Keratinocyte (primary cell): ENCODE data around the gene DNMT3A. TPM values are rescaled to one million over a fixed set of nuclear protein-coding genes. Genes with fewer than 3 reads are reported as not detected.

Experiments used
- DNase-seq: peaks from one replicate; pipeline ENCODE4 v3.0.0-alpha.2; 2011; ENCODE audit warnings: low read depth, missing footprints, low spot score
- FAIRE-seq: peaks from 2 replicates; lab custom pipeline; 2011; peaks lifted over from hg19 to GRCh38; lab: Jason Lieb, UNC
- H2AFZ ChIP-seq: 2 replicates; pipeline ENCODE4 v1.6.0; 2012; ENCODE audit warnings: low read length, control low read depth, inconsistent platforms; ENCODE audit not compliant: control insufficient read depth
- H3K27ac ChIP-seq: 2 replicates; pipeline ENCODE4 v1.5.1; 2011; ENCODE audit warnings: low read length; ENCODE audit not compliant: control insufficient read depth, insufficient read depth
- H3K27me3 ChIP-seq: 3 replicates; pipeline ENCODE4 v1.6.0; 2011; ENCODE audit warnings: low read length; ENCODE audit not compliant: control insufficient read depth, insufficient read depth; ENCODE audit errors: extremely low read depth
- H3K36me3 ChIP-seq, 2 experiments: 2 replicates in 1 of 2; 3 replicates in 1 of 2; pipeline ENCODE4 v1.5.1; 2011; ENCODE audit warnings: low read length in 2 of 2, mild to moderate bottlenecking in 1 of 2; ENCODE audit not compliant: control insufficient read depth in 2 of 2, insufficient read depth in 2 of 2; ENCODE audit errors: extremely low read depth in 1 of 2
- H3K4me1 ChIP-seq: 3 replicates; pipeline ENCODE4 v1.5.1; 2011; ENCODE audit warnings: low read length; ENCODE audit not compliant: control insufficient read depth, insufficient read depth; ENCODE audit errors: extremely low read depth
- H3K4me2 ChIP-seq: 3 replicates; pipeline ENCODE4 v1.6.0; 2011; ENCODE audit warnings: low read depth, low read length; ENCODE audit not compliant: control insufficient read depth, insufficient read depth; ENCODE audit errors: extremely low read depth
- H3K4me3 ChIP-seq, 3 experiments: fragments of 200-600 bp in 1 of 3; sonication (generic) in 1 of 3; 2 replicates in 2 of 3; 3 replicates in 1 of 3; pipeline ENCODE4 v1.5.1; 2011 to 2016; ENCODE audit warnings: low read length in 3 of 3, mild to moderate bottlenecking in 3 of 3, control low read depth in 2 of 3, inconsistent platforms in 1 of 3, low read depth in 1 of 3, mixed read lengths in 1 of 3, mixed run types in 1 of 3, moderate library complexity in 1 of 3; ENCODE audit not compliant: control insufficient read depth in 2 of 3, insufficient read depth in 2 of 3; ENCODE audit errors: extremely low read depth in 1 of 3
- H3K79me2 ChIP-seq: 2 replicates; pipeline ENCODE4 v1.6.0; 2012; ENCODE audit warnings: low read length; ENCODE audit not compliant: control insufficient read depth, insufficient read depth
- H3K9ac ChIP-seq: 3 replicates; pipeline ENCODE4 v1.6.0; 2011; ENCODE audit warnings: low read length; ENCODE audit not compliant: control insufficient read depth, insufficient read depth; ENCODE audit errors: extremely low read depth
- H3K9me1 ChIP-seq: 3 replicates; pipeline ENCODE4 v1.6.0; 2011; ENCODE audit warnings: low read length; ENCODE audit not compliant: control insufficient read depth, insufficient read depth; ENCODE audit errors: extremely low read depth
- H3K9me3 ChIP-seq: 2 replicates; pipeline ENCODE4 v1.5.1; 2012; ENCODE audit warnings: low read depth, low read length; ENCODE audit not compliant: control insufficient read depth
- H4K20me1 ChIP-seq: 3 replicates; pipeline ENCODE4 v1.6.0; 2011; ENCODE audit warnings: low read length; ENCODE audit not compliant: control insufficient read depth, insufficient read depth; ENCODE audit errors: extremely low read depth
- EZH2 ChIP-seq: IDR thresholded peaks from one replicate; pipeline ENCODE4 v1.6.1; 2012; ENCODE audit warnings: inconsistent platforms, mild to moderate bottlenecking, low read length, moderate library complexity
- dilution Hi-C: fragments of 300-500 bp; cut with MboI; formaldehyde crosslinking; loops from one replicate; pipeline ENCODE4 v1.7.0; 2020; ENCODE audit warnings: low sequenced_read_pairs; ENCODE audit not compliant: extremely low pct_ligation_motif_present
- polyA minus RNA-seq, 3 experiments: library from RNA; depleted of rRNA, polyadenylated mRNA; stranded (reverse); fragments of >200 nt; gene quantifications; 1 replicate in 1 of 3; 2 replicates in 1 of 3; 3 replicates in 1 of 3; pipeline ENCODE4 v1.2.3, GENCODE V29; 2011
- polyA plus RNA-seq, 5 experiments: library from polyadenylated mRNA; depleted of rRNA in 3 of 5; stranded (reverse) in 3 of 5; stranded (forward) in 1 of 5; unstranded in 1 of 5; fragments of >200 nt; gene quantifications; 1 replicate in 1 of 5; 2 replicates in 3 of 5; 3 replicates in 1 of 5; pipeline versions ENCODE4 v1.2.1 to v1.2.3, GENCODE V29; 2011 to 2012; ENCODE audit warnings: missing spikeins in 2 of 5, low read depth in 1 of 5, low replicate concordance in 1 of 5
- TF ChIP-seq, protein P1 (sequence below), 3 experiments: IDR thresholded peaks in 1 of 3; conservative IDR thresholded peaks in 1 of 3; optimal IDR thresholded peaks in 1 of 3; 2 replicates in 2 of 3; 3 replicates in 1 of 3; pipeline versions ENCODE3 to v1.5.1; 2011; ENCODE audit warnings: low read length in 3 of 3, mild to moderate bottlenecking in 3 of 3, moderate library complexity in 2 of 3, control low read depth in 1 of 3, inconsistent platforms in 1 of 3; ENCODE audit not compliant: insufficient read depth in 2 of 3; ENCODE audit errors: extremely low read depth in 1 of 3

DNMT3A gene
- polyA plus RNA-seq, result 1.5 to 2.2 TPM (median 2.1 TPM) in 3 replicates
- 2.2 TPM for polyA plus RNA-seq (2011; ENCODE audit: low read depth)
- polyA plus RNA-seq (2011; cell fraction: cytosol; rRNA removed), result 0.88 and 1.7 TPM in 2 replicates
- 5.8 and 6.7 TPM in 2 replicates for polyA plus RNA-seq (2011; cell fraction: nucleus; rRNA removed)
- polyA plus RNA-seq (2012; ENCODE audit: low replicate concordance), result 2.5 and 4.6 TPM in 2 replicates
- polyA minus RNA-seq, result 4.8 to 16.5 TPM (median 10.5 TPM) in 3 replicates
- polyA minus RNA-seq (2011; cell fraction: cytosol; rRNA and poly(A)+ RNA removed), result 5.6 TPM
- 7.4 and 10.2 TPM in 2 replicates for polyA minus RNA-seq (2011; cell fraction: nucleus; rRNA and poly(A)+ RNA removed)

DNA sequence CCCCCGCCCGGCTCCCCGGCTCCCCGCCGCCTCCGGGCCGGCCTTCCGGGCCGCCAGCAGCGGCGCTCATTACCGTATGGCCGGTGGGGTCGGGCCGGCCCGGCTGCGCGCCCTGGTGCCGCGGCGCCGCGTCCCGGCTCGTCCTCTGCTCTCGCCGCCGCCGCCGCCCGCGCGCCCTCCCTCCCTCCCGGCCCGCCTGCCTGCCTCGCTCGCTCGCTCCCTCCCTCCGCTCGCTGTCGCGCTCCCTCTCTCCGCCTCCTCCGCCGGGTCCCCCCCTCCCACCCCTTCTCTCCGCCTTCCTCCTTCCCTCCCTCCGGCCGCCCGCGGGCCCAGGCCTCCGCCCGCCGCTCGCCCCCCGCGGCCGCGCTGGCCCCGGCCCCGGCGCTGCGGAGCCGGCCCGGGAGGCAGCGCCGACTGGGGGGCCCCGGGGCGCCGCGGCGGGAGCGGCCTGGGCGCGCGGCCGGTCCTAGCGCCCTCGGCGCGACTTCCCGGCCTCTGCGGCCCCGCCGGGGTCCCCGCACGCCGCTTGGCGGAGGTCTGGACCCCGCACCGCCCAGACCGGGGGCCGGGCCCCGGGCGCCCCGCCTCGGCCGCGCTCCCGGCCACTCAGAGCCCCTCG is at the start of gene DNMT3A:
DNMT3A (minus strand) TSS at position 173 of the 619 bp plus-strand sequence. CDS start 27,941 bp downstream, outside the sequence.
- peak within 1 kb of the TSS; percentile 49 for H2AFZ ChIP-seq
- FAIRE-seq, result no peak
- TF ChIP-seq, protein P1, sequence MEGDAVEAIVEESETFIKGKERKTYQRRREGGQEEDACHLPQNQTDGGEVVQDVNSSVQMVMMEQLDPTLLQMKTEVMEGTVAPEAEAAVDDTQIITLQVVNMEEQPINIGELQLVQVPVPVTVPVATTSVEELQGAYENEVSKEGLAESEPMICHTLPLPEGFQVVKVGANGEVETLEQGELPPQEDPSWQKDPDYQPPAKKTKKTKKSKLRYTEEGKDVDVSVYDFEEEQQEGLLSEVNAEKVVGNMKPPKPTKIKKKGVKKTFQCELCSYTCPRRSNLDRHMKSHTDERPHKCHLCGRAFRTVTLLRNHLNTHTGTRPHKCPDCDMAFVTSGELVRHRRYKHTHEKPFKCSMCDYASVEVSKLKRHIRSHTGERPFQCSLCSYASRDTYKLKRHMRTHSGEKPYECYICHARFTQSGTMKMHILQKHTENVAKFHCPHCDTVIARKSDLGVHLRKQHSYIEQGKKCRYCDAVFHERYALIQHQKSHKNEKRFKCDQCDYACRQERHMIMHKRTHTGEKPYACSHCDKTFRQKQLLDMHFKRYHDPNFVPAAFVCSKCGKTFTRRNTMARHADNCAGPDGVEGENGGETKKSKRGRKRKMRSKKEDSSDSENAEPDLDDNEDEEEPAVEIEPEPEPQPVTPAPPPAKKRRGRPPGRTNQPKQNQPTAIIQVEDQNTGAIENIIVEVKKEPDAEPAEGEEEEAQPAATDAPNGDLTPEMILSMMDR (optimal IDR thresholded peaks at IDR 0.05 in 1 of 3, IDR thresholded peaks at IDR 0.05 in 1 of 3, conservative IDR thresholded peaks at IDR 0.05 in 1 of 3; ENCODE audit: extremely low read depth in 1 of 3, insufficient read depth in 2 of 3, low read length in 3 of 3), result no peak
- no peak for TF ChIP-seq EZH2
- H3K4me3 ChIP-seq, result peak within 1 kb of the TSS; percentile 53 to 65 (median 56)
- no peaks in the 10 kb centered on the region for H3K79me2 ChIP-seq
- H4K20me1 ChIP-seq, result peaks cover 1% of the 10 kb centered on the region
- no peak for DNase-seq
- no peaks in the 10 kb centered on the region for H3K4me1 ChIP-seq
- no peaks in the 10 kb centered on the region for H3K27me3 ChIP-seq
- no peaks in the 10 kb centered on the region for H3K9me3 ChIP-seq
- no peaks in the 10 kb centered on the region for H3K9me1 ChIP-seq
- H3K9ac ChIP-seq, result peak within 1 kb of the TSS; percentile 28
- H3K36me3 ChIP-seq, result peaks cover 0 to 2% of the 10 kb centered on the region in 2 experiments
- peak within 1 kb of the TSS; percentile 80 for H3K4me2 ChIP-seq
- no peak within 1 kb of the TSS for H3K27ac ChIP-seq
- dilution Hi-C loops, result no loop called here

DNA sequence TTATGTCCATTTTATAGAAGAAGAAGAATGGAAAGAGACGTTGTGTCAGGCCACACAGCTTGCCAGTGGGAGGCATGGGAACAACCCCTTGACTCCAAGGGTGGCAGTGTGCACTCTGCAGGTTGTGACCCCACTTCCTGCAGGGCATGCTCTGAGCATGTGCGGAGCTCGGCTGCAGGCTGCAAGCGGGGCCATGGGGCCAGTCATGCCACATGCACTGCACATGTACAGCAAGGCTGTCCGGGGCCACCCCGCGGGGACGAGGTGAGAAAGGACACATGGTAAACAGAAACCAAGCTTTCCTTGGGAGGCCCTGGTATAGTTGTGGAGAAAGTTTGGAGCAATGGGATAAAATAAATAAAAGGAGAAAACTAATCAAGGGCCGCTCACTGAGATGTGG is 47.4 kb upstream of the DNMT3A start:
- dilution Hi-C loops, result no loop called here
- TF ChIP-seq, protein P1 (optimal IDR thresholded peaks at IDR 0.05 in 1 of 3, IDR thresholded peaks at IDR 0.05 in 1 of 3, conservative IDR thresholded peaks at IDR 0.05 in 1 of 3; ENCODE audit: extremely low read depth in 1 of 3, insufficient read depth in 2 of 3, low read length in 3 of 3), result no peak
- TF ChIP-seq EZH2, result no peak

More for the DNA sequence above, 47.4 kb upstream of the DNMT3A start:
- Histone ChIP-seq H4K20me1 (no peaks in the 10 kb centered on the region), H2AFZ (no peak overlapping the region), H3K79me2 (no peaks in the 10 kb centered on the region), H3K27ac (no peak overlapping the region), H3K9me1 (no peaks in the 10 kb centered on the region), H3K9ac (no peak overlapping the region), H3K4me3 (no peak overlapping the region), H3K27me3 (no peaks in the 10 kb centered on the region), H3K4me2 (no peak overlapping the region), H3K36me3 (peaks cover 4% of the 10 kb centered on the region in 2 experiments), H3K9me3 (no peaks in the 10 kb centered on the region), H3K4me1 (peaks cover 4% of the 10 kb centered on the region)
- DNase-seq (no peak), FAIRE-seq (no peak)
